Sigmoid colon (tissue), 4 donors: ENCODE measurements around the gene ANKIB1.

Experiments used
- CTCF ChIP-seq, 4 experiments: fragments of 450-650 bp in 3 of 4; fragments of 200-600 bp in 1 of 4; IDR thresholded peaks; one replicate each; pipeline ENCODE4 v1.5.1; 2016 to 2019; ENCODE audit warnings: antibody characterized with exemption in 4 of 4, mild to moderate bottlenecking in 3 of 4, moderate library complexity in 2 of 4
- POLR2A ChIP-seq, 2 donors: fragments of 450-650 bp; IDR thresholded peaks; one replicate each; pipeline ENCODE4 v1.6.1; 2016; ENCODE audit warnings: antibody characterized with exemption in 2 of 2, mild to moderate bottlenecking in 2 of 2, moderate library complexity in 2 of 2
- POLR2AphosphoS5 ChIP-seq, 4 donors: sonication (generic); formaldehyde crosslinking; IDR thresholded peaks; one replicate each; pipeline ENCODE4 v1.6.1; 2017; ENCODE audit warnings: antibody characterized with exemption in 4 of 4

DNA sequence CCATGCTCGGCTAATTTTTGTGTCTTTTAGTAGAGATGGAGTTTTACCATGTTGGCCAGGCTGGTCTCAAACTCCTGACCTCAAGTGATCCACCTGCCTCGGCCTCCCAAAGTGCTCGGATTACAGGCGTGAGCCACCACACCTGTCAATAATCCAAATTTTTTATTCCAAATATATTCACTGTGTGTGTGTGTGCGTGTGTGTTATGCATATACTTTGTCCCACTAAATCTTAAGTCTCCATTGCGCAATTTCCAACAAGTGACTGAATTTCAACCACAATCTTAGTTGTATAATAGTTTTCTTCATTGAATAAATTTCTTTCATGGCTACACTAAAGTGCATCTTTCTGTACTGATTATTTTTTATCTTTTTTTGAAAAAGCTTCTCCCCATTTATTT, 2.8 kb upstream of the ANKIB1 start:
- no peak for TF ChIP-seq CTCF (IDR thresholded peaks at IDR 0.05)
- TF ChIP-seq POLR2A (IDR thresholded peaks at IDR 0.05) = no peak
- TF ChIP-seq POLR2AphosphoS5 (IDR thresholded peaks at IDR 0.05) = no peak
